NCI-H446 treated with DMSO at 0.1 percent for 48 hours (cell line): ENCODE results near the gene SDHB.
"Not testable (repeated sequence)": the region's sequence is repeated elsewhere in the genome, so short reads cannot be mapped to it uniquely, and the experiment has no call there.

Experiments used
- DNase-seq: peaks from one replicate; lab custom pipeline; 2025; lab: John Stamatoyannopoulos, UW

Gene SDHB

DNA sequence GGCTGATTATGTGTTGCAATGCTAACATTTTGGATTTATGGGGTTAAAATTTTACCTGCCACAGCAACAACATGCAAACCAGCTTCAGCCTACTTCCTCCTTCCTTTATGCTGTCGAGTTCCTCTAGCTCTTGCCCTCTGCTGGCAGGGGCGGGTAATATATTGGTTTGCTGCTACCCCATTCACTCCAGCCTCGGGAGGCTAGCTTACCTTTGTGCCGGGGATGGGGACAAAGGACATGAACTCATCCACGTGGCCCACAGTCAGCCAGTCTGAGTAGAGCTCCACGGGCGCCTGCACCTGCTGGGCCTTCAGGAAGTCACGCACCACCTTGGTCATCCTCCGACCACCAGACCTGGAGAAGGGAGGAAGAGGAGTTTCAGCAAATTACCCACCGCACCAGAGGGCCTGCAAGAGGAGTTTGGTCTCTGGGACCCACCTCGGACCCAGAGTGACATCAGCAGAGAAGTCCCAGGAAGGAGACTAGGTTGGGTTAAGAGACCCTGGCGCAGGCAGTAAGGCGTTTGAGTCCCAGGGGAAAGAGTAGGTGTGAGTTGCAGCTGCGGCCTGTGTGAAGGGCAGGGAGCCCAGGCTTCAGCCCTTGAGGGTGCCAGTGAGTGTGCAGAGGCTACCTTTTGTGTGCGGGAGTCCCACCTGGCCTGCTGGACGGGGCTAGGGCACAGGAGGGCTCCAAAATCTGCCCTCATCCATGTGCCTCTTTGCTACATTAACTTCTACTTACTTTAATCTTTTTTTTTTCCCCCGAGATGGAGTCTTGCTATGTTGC is 21.8 kb upstream of the SDHB start:
- DNase-seq: no peak

DNA sequence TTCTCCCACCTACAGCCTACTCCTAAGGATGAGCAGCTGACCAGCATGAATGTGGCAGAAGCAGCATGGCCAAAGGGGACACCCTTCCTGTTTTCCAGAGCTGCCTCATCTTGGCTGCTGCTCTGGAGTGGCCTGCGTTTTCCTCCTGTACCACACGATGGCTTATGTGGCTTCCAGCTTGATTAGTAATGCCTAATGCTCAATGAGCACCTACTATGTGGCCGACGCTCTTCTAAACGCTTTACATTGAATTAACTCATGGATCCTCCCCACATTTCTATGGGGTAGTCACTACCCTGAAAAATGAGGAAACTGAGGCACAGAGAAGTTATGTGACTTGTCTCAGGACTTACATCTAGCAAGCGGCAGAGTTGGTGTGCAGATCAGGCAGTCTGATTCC is 18.0 kb upstream of the SDHB start:
- no peak for DNase-seq

DNA sequence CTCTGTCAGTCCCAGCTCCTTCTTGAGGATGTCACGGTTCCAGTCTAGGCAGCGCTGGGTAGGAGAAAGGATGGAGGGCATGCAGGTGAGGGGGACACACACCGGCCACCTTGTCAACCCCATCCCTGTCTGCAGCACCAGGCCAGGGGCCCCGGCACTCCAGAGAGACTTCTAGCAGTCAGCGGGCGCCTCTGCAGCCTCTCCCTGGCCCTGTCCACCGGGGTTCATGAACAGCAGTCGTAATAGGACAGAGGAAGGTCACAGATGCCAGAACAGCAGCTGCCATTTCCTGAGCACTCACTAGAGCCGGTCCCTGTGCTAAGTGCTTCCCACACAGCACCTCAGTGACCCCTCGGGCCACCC is 16.3 kb upstream of the SDHB start:
- DNase-seq: no peak

DNA sequence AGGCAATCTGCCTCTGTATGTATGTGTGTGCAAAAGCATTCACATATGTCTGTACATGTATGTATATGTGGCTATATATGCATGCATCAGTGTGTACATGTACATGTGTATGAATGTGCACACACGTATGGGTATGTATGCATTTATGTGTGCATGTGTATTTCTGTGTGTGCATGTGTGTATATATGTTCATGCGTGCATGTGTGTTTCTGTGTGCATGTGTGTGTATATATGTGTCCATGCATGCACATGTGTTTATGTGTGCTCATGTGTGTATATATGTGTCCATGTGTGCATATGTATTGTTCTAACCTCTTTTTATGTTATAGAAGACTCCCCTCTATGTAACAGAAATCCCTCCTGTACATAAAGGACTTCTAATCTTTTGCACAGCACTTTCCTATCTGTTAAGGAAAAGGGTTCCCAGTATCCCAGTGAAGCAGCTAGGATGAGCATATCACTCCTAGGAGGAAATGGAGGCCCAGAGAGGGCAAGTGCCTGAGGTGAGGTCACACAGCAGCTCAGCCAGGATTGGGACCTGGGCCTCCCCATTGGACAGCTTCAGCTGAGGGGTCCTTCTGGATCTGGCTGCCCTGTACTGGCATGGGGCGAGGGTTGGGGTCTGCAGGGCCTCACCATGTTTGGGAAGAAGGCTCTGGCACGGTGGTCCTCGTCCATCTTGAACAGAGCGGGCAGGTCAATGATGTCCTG is 15.8 kb upstream of the SDHB start:
- no peak for DNase-seq

DNA sequence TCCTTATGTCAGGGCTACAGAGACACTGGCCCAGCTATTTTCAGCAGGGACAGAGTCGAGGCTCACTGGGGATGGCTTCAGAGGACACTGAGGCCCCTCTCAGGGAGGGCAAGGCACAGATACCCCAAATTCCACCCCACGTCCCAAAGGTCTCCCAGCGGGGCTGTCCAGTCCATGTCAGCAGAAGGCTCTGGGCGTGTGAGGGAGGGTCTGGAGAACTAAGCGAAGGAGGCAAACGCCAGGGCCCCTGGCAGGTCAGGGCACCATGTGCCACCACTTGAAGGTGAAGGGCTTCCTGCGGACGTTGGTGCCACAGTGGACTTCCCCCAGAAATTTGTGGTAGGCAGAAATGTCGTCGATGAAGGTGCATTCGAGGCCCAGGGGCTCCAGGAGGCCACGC is 15.0 kb upstream of the SDHB start:
- DNase-seq: no peak

DNA sequence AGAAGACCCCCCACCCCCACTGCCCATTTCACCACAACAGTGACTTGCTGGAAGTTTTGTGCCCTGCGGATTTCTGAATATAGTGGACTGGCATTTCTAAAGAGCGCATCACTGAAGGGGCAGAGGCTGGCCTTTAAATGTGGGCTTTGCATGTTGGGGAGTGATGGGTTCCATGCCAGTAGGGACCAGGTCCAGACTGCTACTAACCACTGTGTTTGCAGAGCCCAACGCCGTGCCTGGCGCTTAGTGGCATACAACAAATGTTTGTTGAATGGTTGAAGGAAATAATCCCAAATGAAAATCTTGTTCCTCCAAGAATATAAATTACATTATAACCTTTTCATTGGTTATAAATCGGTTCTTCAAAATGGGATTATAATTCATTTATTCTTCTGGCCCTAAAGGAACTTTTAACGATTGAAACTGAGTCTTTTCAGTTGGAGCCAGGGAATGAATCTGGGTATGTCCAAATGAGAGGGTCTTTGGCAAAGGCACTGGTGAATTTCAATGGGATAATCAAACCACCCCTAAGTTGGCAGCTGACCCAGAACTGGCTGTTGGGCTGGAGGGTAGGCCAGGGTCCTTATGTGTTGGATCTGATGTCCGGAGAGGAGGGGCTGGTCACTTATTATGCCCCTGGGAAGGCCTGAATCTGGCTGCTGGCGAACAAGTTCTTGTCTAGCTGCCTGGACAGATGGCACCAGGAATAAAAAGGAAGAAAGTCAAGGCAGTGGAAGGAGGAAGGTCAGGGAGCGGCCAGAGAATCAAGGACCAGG is 13.8 kb upstream of the SDHB start:
- DNase-seq: no peak

DNA sequence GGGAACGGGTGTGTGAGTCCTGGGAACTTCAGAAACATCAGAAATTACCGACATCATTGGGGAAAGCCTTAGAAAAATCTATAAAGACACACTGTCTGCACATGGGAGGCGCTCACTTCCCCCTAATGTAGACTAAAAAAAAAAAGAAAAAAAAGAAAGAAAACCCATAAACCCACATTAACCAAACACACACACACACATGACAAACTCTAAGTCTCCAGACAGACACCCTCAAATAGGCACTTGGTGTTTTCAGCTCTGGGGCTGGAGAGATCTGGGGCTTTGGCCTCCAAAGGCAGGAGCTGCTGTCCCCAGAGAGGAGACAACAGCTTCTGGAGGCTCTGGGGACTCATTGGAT is 13.2 kb upstream of the SDHB start:
- DNase-seq: no peak

DNA sequence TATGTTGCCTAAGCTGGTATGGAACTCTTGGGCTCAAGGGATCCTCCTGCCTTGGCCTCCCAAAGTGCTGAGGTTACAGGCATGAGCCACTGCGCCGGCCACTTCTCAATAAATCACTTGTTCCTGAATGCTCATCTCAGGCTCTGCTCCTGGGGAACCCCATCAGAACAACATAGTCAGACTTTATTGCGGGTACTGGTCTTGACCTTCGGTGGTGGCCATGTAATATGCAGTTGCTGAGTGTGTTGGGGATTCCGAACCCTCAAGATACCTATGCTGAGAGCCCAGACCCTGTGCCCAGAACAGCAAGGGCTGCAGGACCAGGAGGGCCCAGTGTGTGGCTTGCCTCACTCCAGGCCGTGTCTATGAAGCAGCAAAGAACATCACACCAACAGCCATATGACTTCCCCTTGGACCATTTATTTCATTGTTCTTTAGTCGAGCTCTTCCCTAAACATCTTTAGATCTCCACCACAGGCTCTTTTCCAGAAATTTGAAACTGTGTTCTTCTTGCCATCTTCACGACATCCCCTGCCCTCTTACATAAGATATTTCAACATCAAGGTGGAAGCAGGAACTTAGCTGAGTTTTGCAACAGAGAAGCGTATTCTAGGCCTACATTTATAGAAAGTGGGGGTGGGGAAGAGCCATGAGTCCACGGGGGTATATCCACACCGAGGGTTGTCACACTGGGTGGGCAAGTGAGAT is 12.7 kb upstream of the SDHB start:
- DNase-seq: no peak

DNA sequence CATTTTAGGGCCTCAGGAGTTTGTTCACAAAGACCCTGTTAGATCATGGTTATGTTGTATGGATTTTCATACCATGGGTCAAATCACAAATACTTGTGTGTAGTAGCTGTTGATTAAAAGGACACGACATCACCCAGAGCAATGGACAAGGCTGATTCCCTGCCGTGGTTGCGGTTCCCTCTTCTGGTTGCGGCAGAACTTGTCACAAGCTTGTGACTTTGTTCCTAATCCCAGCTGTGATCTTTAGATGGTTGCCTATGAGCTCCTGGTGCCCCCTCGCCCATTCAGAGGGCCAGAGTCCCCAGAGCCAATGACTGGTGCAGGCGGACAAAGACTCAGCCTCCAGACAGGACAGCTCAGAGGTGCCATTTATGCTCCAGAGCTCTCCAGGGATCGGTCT is 11.8 kb upstream of the SDHB start:
- no peak for DNase-seq

DNA sequence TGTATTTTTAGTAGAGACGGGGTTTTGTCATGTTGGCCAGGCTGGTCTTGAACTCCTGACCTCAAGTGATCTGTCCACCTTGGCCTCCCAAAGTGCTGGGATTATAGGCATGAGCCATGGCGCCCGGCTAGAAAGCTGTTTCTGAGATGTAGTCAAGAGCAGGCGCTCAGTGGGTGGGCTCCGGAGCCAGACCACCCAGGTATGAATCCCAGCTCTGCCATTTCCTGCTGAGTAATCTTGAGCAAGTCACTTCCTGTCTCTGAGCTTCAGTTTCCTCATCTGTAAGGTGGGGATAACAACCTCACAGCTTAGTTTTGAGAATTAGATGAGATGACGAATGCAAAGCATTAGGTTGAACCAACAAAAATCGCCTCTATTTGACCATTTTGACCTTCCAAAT is 8.9 kb upstream of the SDHB start:
- DNase-seq: not testable (repeated sequence)

DNA sequence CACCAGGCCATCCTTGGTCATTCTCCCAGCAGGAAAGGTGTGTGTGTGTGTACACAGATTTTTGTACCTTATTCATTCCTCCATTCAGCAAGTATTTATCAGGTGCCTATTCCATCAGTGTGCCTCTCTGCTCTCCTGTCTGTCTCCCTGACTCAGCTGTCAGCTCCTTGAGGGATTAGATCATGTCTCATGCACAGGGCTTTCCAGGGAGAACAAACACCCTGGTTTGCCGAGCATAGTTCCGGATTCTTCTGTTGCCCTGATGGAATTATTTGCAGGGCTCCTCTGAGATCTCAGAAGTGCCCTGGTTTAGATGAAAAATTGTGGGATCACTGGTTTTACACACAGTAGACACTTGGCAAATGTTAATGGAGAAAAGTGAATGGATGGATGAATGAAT is 8.1 kb upstream of the SDHB start:
- no peak for DNase-seq

DNA sequence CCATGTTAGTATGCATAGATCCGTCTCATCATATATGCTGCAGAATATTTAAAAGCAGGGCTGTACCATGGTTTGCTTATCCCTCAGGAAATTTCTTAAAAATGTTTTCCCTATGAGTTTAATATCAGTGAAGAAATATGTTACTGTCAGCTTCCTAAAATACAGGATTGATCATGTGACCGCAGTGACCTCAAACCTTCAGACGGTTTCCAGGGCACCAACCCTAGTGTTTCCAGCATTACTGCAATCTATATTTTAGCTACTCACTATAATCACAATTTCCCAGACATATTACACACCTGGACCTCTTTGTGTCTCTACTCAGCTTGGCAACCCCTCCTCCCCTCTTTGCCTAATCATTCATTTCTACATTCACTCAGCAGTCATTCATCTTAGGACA is 7.7 kb upstream of the SDHB start:
- no peak for DNase-seq

DNA sequence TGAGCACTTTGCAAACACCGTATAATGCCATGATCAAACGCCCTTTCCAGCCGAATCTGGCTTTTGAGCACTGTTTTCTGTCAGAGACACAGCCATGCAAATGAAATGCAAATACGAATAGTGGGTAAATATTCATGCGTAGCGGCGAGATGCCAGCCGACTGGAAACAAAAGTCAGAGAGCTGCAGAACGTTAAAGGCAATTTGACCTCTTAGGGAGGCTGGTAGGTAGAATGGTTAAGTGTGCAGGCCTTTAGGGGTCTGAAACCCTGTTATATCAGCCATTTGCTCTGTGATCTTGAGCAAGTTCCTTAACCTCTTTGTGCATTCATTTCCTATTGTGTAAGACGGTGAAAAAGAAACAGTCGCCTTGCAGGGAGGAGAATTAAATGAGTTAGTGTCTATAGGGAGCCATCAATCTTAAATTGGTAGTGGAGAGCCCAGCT is 6.5 kb upstream of the SDHB start:
- no peak for DNase-seq

DNA sequence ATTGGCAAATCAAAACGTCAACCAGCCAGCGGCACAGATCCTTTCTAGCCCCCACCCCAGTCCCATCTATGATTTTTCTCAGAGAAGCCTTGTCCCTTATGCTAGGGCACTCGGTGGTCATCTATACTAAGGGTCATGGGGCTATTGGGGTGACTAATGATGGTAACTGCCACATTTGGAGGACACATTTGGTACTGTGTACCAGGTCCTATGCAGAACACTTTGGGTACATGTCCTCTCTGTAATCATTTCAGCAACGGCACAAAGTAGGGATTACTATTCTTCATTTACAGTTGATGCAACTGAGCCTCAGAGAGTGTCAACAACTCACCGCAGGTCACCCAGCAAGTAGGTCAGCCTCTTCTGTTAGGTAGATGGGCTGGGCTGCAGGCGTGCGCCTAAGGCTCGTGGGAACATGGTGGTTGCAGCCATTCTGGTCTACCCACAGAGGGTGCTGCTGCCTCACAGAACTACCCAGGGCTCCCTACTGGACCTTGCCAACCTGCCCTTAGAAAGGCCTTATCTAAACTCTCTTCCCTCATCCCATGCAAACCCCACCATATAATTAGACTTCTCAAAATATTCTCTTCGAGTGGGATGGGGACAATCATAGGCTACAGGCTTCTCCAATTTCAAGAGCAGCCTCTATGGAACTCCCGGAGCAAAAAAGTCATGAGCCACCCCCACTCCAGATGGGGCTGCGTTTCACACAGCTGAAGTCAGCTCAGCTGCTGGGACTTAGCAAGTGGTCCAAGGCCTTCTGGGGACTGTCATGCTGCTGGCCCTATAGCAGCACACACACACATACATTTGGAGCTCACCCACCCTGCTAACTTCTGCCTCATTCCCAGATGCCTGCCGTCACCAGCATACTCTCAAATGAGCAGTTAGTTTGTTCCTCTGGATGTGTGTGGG is 5.8 kb upstream of the SDHB start:
- no peak for DNase-seq

DNA sequence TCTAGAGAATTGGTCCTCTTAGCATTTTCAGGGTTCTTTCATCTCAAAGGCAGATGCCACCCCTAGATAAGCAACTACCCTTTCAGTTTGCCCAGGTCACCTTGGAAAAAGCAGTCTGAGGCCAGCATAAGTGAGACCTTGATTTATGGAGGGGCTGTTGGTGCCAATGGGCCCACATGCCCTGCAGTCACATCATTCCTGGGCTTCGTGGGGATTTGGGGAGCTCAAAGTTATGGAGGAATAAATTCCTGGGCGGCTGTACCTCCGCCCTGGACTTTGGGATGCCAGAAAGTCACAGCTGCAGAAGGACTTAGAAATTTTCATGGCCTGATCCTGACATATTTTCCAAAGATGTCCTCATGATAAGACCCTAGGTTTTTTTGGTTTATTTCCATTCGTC is 2.7 kb upstream of the SDHB start:
- no peak for DNase-seq

DNA sequence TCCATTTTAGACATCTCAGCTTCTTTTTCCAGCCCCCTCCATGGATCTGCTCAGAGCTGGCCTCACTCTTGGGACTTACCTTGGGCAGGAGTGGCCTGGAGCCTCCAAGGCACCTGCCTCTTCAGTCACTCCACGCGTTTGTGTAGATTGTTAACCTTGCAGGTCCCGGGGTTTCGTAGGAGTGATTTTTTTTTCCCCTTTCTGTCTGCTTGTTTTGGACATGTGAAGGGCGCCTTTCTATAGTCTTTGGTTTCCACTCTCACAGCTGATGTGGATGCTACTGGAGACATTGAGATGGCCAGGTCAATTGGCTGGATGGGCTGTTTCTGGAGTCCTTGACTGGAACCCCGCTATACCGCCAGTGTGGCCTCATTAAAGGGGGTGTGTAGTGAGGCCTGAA is 2.0 kb upstream of the SDHB start:
- no peak for DNase-seq

DNA sequence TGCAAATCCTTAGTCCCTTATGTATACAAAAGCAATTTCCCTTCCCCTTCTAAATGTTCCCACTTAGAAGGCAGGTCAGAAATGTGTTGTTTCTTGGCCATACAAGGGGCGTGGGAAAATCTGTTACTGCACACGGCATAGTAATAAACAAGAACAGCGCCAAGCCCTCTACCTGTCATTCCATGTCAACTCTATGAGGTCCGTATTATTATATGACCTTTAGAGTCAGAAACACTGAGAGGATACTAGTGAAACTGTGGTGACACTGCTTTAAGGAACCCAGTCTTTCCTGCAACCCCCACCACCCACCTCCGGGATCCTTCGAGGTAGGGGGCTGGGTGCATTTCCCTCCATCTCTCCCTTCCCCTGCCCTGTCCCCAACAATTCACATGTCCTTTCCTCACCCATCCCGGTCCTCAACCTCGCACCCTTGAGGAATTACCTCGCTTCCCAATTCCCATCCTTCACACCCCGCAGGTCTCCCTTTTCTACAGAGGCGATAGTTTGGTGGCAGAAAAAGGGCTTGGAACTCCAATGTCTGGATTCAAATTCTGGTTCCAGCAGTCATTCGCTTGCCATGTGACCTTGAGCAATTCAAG is 647 bp downstream of the SDHB start:
- no peak for DNase-seq

DNA sequence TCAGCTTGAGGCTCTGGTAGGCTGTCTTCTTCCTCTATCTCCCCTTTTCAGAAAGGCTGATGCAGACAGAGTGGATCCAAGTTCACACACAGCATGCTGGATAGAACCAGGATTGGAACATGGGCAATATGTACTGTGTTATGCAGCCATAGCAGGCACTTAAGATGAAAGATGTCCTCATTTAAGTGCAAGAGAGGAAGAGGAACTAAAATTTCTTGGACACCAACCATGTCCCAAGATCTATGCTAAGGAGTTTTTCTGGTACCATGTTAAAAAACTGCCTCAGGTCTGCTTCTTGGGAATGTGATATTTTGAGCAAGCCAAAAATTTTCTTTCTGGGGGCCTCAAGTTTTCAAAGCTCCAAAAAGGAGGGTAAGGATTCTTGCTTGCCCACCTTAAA is 1.2 kb downstream of the SDHB start:
- DNase-seq: no peak

DNA sequence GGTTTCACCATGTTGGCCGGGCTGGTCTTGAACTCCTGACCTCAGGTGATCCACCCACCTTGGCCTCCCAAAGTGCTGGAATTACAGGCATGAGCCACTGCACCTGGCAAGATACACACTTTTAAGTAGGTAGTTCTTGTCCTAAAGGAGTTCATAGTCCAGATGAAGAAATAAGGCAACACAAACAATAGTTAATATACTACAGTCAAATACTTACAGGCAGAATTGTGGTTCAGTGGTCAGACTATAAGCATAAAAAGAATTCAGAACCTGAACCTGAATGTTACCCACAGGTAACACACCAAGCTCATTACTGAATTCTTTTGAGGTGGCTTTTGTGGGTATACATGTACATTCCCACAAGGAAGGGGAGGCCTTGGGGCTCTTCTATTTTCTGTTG is 1.8 kb downstream of the SDHB start:
- DNase-seq: no peak

DNA sequence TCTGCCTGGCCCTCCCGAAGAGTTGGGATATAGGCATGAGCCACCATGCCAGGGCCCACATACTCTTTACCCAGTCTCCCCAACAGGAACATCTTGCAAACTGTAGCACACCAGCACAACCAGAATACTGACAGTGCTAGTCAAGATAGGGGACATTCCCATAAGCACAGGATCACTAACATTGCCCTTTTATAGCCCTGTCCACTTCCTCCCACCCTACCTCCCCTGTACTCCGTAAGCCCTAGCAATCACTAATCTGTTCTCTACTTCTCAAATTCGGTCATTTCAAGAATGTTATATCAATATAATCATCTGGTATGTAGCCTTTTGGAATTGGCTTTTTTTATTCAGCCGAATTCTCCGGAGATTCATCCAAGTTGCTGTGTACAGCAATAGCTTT is 5.9 kb downstream of the SDHB start:
- DNase-seq: no peak

DNA sequence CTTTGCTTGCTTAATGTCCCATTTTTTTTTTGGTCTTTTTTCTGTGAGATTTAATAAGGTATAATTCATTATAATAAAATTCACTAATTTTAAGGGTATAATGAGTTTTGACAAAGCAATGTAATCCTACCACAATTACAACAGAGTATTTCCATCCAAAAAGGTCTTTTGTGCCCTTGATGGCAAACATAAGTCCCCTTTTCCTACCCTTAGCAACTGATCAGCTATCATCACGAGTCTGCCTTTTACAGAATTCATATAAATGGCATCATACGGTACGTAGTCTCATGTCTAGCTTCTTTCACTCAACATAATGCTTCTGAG is 7.5 kb downstream of the SDHB start:
- no peak for DNase-seq
